Endothelial cell of umbilical vein (primary cell): ENCODE measurements around the gene SLCO2A1. TPM values are rescaled to one million over a fixed set of nuclear protein-coding genes. Genes with fewer than 3 reads are reported as not detected.
A peak's percentile ranks its signal among the peaks of the same experiment; 100 is the strongest.

ENCODE experiments used
- BruUV-seq: library from RNA; stranded (reverse); fragments of 400-500 nt; replicated peaks from 2 replicates; lab custom pipeline; 2021; lab: Mats Ljungman, UMichigan
- CTCF ChIA-PET: fragments of 300-600, 350-600 bp; sonication (Branson Sonifier 250); formaldehyde crosslinking; loops from one replicate; lab custom pipeline; 2021; ENCODE audit warnings: antibody characterized with exemption, inconsistent platforms; lab: Charles Lee
- POLR2A ChIA-PET: fragments of 300-600, 350-600 bp; sonication (Branson Sonifier 250); formaldehyde crosslinking; loops from one replicate; lab custom pipeline; 2021; ENCODE audit warnings: antibody characterized with exemption, inconsistent platforms; lab: Charles Lee
- DNase-seq: peaks from one replicate; pipeline ENCODE4 v3.0.0-alpha.2; 2011; ENCODE audit warnings: low read depth, low spot score
- FAIRE-seq: peaks from 2 replicates; lab custom pipeline; 2011; peaks lifted over from hg19 to GRCh38; lab: Jason Lieb, UNC
- H2AFZ ChIP-seq: 2 replicates; pipeline ENCODE4 v1.6.0; 2012; ENCODE audit warnings: low read depth, low read length, control low read depth, inconsistent platforms
- H3K27ac ChIP-seq: 2 replicates; pipeline ENCODE4 v1.5.1; 2011; ENCODE audit warnings: low read depth, mild to moderate bottlenecking, control low read depth, low read length, moderate library complexity; ENCODE audit not compliant: insufficient read depth
- H3K27me3 ChIP-seq, 2 experiments: 2 replicates each; pipeline versions ENCODE4 v1.6.0 to v1.6.1; 2011; ENCODE audit warnings: low read length in 2 of 2, mixed read lengths in 1 of 2; ENCODE audit not compliant: control insufficient read depth in 2 of 2, insufficient read depth in 2 of 2
- H3K36me3 ChIP-seq, 2 experiments: 2 replicates in 1 of 2; 3 replicates in 1 of 2; pipeline ENCODE4 v1.5.1; 2011; ENCODE audit warnings: low read length in 2 of 2, mild to moderate bottlenecking in 1 of 2, moderate library complexity in 1 of 2; ENCODE audit not compliant: control insufficient read depth in 2 of 2, insufficient read depth in 2 of 2; ENCODE audit errors: extremely low read depth in 1 of 2
- H3K4me1 ChIP-seq: 3 replicates; pipeline ENCODE4 v1.5.1; 2011; ENCODE audit warnings: mild to moderate bottlenecking, low read length; ENCODE audit not compliant: control insufficient read depth, insufficient read depth; ENCODE audit errors: extremely low read depth
- H3K4me2 ChIP-seq: 2 replicates; pipeline ENCODE4 v1.6.1; 2011; ENCODE audit warnings: low read length, control low read depth, mixed read lengths; ENCODE audit not compliant: insufficient read depth
- H3K4me3 ChIP-seq, 3 experiments: fragments of 200-600 bp in 1 of 3; sonication (generic), shearing (Covaris generic) in 1 of 3; replicated peaks in 1 of 3; 2 replicates each; pipeline ENCODE4 v1.5.1; 2011 to 2016; ENCODE audit warnings: control low read depth in 3 of 3, low read length in 3 of 3, mild to moderate bottlenecking in 2 of 3, inconsistent platforms in 1 of 3, low read depth in 1 of 3, moderate library complexity in 1 of 3; ENCODE audit not compliant: insufficient read depth in 1 of 3
- H3K79me2 ChIP-seq: 2 replicates; pipeline ENCODE4 v1.6.0; 2012; ENCODE audit warnings: low read length, inconsistent platforms; ENCODE audit not compliant: control insufficient read depth, insufficient read depth
- H3K9ac ChIP-seq: replicated peaks from 2 replicates; pipeline ENCODE3; 2011; ENCODE audit warnings: low read length, control low read depth; ENCODE audit not compliant: insufficient read depth; ENCODE audit errors: extremely low read depth
- H3K9me1 ChIP-seq: replicated peaks from 3 replicates; pipeline ENCODE4 v1.6.0; 2011; ENCODE audit warnings: mild to moderate bottlenecking, low read length; ENCODE audit not compliant: control insufficient read depth, insufficient read depth; ENCODE audit errors: extremely low read depth
- H3K9me3 ChIP-seq: replicated peaks from 2 replicates; pipeline ENCODE4 v1.5.1; 2012; ENCODE audit warnings: low read length, inconsistent platforms; ENCODE audit not compliant: control insufficient read depth, insufficient read depth
- H4K20me1 ChIP-seq: replicated peaks from 2 replicates; pipeline ENCODE3; 2011; ENCODE audit warnings: mild to moderate bottlenecking, low read length; ENCODE audit not compliant: control insufficient read depth, insufficient read depth; ENCODE audit errors: extremely low read depth
- EZH2 ChIP-seq: IDR thresholded peaks from 2 replicates; pipeline ENCODE4 v1.6.1; 2012; ENCODE audit warnings: borderline replicate concordance, low read depth, mild to moderate bottlenecking, moderate library complexity, low read length, inconsistent platforms; ENCODE audit not compliant: severe bottlenecking
- FOS ChIP-seq: IDR thresholded peaks from 2 replicates; pipeline ENCODE4 v1.6.1; 2011; ENCODE audit warnings: mild to moderate bottlenecking, low read length, moderate library complexity, borderline replicate concordance; ENCODE audit not compliant: insufficient read depth
- GATA2 ChIP-seq: IDR thresholded peaks from 2 replicates; pipeline ENCODE4 v1.7.0; 2011; ENCODE audit warnings: low read depth, mild to moderate bottlenecking, moderate library complexity, mixed read lengths, low read length; ENCODE audit not compliant: insufficient read length, insufficient read depth
- JUN ChIP-seq: IDR thresholded peaks from 2 replicates; pipeline ENCODE4 v1.6.1; 2011; ENCODE audit warnings: borderline replicate concordance, low read depth; ENCODE audit not compliant: insufficient read length, insufficient read depth
- MYC ChIP-seq: IDR thresholded peaks from one replicate; pipeline ENCODE4 v1.6.1; 2011; ENCODE audit warnings: mild to moderate bottlenecking, low read depth, low read length
- POLR2A ChIP-seq: IDR thresholded peaks from 2 replicates; pipeline ENCODE4 v1.6.1; 2012; ENCODE audit warnings: low read depth, mild to moderate bottlenecking, control low read depth, low read length
- POLR2AphosphoS5 ChIP-seq: IDR thresholded peaks from 2 replicates; pipeline ENCODE4 v1.6.1; 2012; ENCODE audit warnings: low read depth, mild to moderate bottlenecking, control low read depth, low read length, moderate library complexity; ENCODE audit not compliant: insufficient read depth
- dilution Hi-C: fragments of 300-500 bp; cut with MboI; formaldehyde crosslinking; loops from one replicate; pipeline ENCODE4 v1.15.0; 2019; ENCODE audit warnings: low sequenced_read_pairs; ENCODE audit not compliant: extremely low pct_ligation_motif_present
- intact Hi-C: fragments of 100-400 bp; cut with micrococcal nuclease; formaldehyde crosslinking; loops from one replicate; pipeline ENCODE4 v1.10.0; 2022
- polyA plus RNA-seq, 4 experiments: library from polyadenylated mRNA; depleted of rRNA in 3 of 4; stranded (reverse) in 3 of 4; unstranded in 1 of 4; fragments of >200 nt; gene quantifications; 2 replicates each; pipeline versions ENCODE4 v1.2.1 to v1.2.3, GENCODE V29; 2011 to 2012; ENCODE audit warnings: missing spikeins in 1 of 4
- total RNA-seq: library from RNA; stranded (reverse); gene quantifications from 2 replicates; pipeline ENCODE4 v1.2.3, GENCODE V29; 2021
- TF ChIP-seq, protein P1 (sequence below): IDR thresholded peaks from 2 replicates; pipeline ENCODE4 v1.6.1; 2011; ENCODE audit not compliant: insufficient read depth, insufficient read length
- TF ChIP-seq, protein P2 (sequence below), 2 donors: IDR thresholded peaks; 1 replicate in 1 of 2; 2 replicates in 1 of 2; pipeline ENCODE4 v1.5.1; 2011; ENCODE audit warnings: low read length in 2 of 2, mild to moderate bottlenecking in 2 of 2, moderate library complexity in 2 of 2, control low read depth in 1 of 2, inconsistent platforms in 1 of 2, low read depth in 1 of 2; ENCODE audit not compliant: insufficient read depth in 1 of 2; ENCODE audit errors: extremely low read depth in 1 of 2

SLCO2A1 gene
- total and polyA plus RNA-seq, 2 donors (not counting 3 experiments of a cell fraction or from before 2014, with no cell fraction given) = 1.4 to 11.9 TPM

DNA sequence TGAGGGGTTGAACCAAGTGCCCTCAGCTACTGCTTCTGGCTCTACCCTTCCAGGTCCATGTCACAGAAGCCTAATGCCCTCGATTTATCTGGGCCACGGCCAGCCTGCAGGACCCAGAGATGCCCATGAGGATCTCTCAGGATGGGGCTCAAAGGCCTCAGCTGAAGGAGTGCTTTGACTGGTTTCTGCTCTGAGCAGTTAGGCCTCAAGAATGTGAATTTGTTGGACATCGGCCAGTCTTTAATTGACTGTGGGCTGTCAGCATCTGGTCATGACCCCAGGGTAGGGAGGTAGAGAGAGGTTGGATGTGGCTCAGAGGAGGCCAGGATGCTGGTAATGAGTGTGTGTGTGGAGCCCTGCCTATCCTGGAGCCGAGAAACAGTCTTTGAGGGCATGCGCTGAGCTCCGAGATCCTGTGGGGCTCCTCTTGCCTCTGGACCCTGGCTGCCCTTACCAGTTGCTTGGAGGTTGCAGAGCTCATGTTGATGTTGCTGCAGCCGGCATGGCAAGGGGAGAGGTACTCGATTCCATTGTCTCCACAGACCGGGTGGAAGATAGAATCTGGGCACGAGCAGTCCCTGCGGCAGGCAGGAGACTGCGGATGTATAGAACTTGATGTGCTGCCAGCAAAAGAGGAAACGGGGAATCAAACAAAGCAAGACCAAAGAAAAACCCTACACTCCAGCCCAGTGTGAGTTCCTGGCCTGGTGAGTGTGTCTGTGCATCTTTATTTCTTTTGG lies 84.9 kb downstream of the SLCO2A1 start:
- BruUV-seq = no TSS peak
- peak overlapping the region; percentile 72 for H3K9ac ChIP-seq
- peak overlapping the region; percentile 88 for H3K27ac ChIP-seq
- intact Hi-C loops (loop anchor here (1.0 to 10.0 kb wide), 7 partner anchors 84 to 538 kb away; partner anchors contain the start of genes CDV3 and SLCO2A1), dilution Hi-C loops (loop anchor here (25.0 kb wide), 1 partner anchor 267 kb away; no protein-coding TSS in a partner anchor)
- CTCF ChIA-PET = interaction anchor here (0.6 to 4.6 kb wide), 5 partner anchors 17 to 267 kb away, joined by 3 to 39 read pairs (median 3); no protein-coding TSS in a partner anchor
- H3K9me1 ChIP-seq = no peaks in the 10 kb centered on the region
- no peak overlapping the region for H3K4me3 ChIP-seq
- H3K4me1 ChIP-seq = peaks cover 71% of the 10 kb centered on the region
- no peaks in the 10 kb centered on the region for H3K36me3 ChIP-seq
- peak; percentile 95 for DNase-seq
- no peak overlapping the region for H2AFZ ChIP-seq
- peak; percentile 96 for TF ChIP-seq GATA2
- no peak for TF ChIP-seq EZH2
- no peak for TF ChIP-seq FOS
- peak; percentile 67 for TF ChIP-seq POLR2A
- TF ChIP-seq, protein P1, sequence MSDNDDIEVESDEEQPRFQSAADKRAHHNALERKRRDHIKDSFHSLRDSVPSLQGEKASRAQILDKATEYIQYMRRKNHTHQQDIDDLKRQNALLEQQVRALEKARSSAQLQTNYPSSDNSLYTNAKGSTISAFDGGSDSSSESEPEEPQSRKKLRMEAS = peak; percentile 8
- no peak for TF ChIP-seq MYC
- TF ChIP-seq JUN = peak; percentile 41
- TF ChIP-seq, protein P2, sequence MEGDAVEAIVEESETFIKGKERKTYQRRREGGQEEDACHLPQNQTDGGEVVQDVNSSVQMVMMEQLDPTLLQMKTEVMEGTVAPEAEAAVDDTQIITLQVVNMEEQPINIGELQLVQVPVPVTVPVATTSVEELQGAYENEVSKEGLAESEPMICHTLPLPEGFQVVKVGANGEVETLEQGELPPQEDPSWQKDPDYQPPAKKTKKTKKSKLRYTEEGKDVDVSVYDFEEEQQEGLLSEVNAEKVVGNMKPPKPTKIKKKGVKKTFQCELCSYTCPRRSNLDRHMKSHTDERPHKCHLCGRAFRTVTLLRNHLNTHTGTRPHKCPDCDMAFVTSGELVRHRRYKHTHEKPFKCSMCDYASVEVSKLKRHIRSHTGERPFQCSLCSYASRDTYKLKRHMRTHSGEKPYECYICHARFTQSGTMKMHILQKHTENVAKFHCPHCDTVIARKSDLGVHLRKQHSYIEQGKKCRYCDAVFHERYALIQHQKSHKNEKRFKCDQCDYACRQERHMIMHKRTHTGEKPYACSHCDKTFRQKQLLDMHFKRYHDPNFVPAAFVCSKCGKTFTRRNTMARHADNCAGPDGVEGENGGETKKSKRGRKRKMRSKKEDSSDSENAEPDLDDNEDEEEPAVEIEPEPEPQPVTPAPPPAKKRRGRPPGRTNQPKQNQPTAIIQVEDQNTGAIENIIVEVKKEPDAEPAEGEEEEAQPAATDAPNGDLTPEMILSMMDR (IDR thresholded peaks at IDR 0.05; ENCODE audit: extremely low read depth in 1 of 2, insufficient read depth in 1 of 2, low read depth in 1 of 2, low read length in 2 of 2) = no peak
- TF ChIP-seq POLR2AphosphoS5 = peak; percentile 98
- no peaks in the 10 kb centered on the region for H4K20me1 ChIP-seq
- H3K79me2 ChIP-seq = no peaks in the 10 kb centered on the region
- no peak for FAIRE-seq
- H3K27me3 ChIP-seq = no peaks in the 10 kb centered on the region
- peak overlapping the region; percentile 25 for H3K4me2 ChIP-seq
- H3K9me3 ChIP-seq = no peaks in the 10 kb centered on the region
- POLR2A ChIA-PET = interaction anchor here (0.9 to 1.0 kb wide), 2 partner anchors 35 to 267 kb away, joined by 3 read pairs; no protein-coding TSS in a partner anchor
